GM06990 (cell line): ENCODE data around the gene GUCA2A.

Source experiments
- DNase-seq: peaks from one replicate; pipeline ENCODE4 v3.0.0-alpha.2; 2011; ENCODE audit not compliant: insufficient read length; ENCODE audit errors: extremely low read depth
- H3K27me3 ChIP-seq: replicated peaks from 2 replicates; pipeline ENCODE4 v1.6.0; 2011; ENCODE audit warnings: low read length; ENCODE audit not compliant: control insufficient read depth, insufficient read depth
- H3K36me3 ChIP-seq: 2 replicates; pipeline ENCODE4 v1.5.1; 2011; ENCODE audit warnings: low read length; ENCODE audit not compliant: control insufficient read depth, insufficient read depth
- H3K4me3 ChIP-seq: replicated peaks from 2 replicates; pipeline ENCODE4 v1.5.1; 2011; ENCODE audit warnings: low read depth, mild to moderate bottlenecking, control low read depth, low read length
- TF ChIP-seq, protein P1 (sequence below): IDR thresholded peaks from 2 replicates; pipeline ENCODE4 v1.5.1; 2011; ENCODE audit warnings: low read length, control low read depth, mild to moderate bottlenecking, inconsistent platforms; ENCODE audit not compliant: insufficient read depth, poor library complexity, severe bottlenecking

The GUCA2A gene

DNA sequence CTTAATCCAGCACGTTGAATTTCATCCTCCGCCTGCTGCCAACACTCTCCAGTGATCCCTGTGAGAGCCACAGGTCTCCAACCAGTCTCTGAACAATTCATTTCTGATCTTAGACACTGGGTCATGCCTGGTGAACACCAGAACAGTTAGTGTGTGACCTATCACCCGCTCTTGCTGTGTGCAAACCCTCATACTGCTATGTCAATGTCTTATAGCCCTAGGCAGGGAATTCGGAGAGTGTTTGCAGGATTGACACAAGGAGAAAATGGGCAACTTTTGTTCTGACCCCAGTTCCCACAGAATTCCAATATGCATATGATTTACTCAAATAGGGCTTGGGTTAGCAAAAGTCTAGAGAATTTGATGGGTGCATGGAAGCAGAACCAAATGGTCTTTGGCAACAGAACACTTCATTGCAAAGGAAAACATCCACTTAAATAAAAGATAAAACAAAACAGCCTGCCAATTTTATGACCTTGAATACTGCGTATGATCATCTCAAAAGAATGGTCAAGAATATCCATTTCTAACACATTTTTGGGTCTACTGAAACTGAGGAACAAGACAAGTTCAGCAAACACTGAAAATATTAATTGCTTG, 34.4 kb downstream of the GUCA2A start:
- Histone ChIP-seq H3K36me3 (no peaks in the 10 kb centered on the region), H3K27me3 (no peaks in the 10 kb centered on the region; the same call in 1 of the 2 replicates), H3K4me3 (no peak overlapping the region)
- TF ChIP-seq, protein P1, sequence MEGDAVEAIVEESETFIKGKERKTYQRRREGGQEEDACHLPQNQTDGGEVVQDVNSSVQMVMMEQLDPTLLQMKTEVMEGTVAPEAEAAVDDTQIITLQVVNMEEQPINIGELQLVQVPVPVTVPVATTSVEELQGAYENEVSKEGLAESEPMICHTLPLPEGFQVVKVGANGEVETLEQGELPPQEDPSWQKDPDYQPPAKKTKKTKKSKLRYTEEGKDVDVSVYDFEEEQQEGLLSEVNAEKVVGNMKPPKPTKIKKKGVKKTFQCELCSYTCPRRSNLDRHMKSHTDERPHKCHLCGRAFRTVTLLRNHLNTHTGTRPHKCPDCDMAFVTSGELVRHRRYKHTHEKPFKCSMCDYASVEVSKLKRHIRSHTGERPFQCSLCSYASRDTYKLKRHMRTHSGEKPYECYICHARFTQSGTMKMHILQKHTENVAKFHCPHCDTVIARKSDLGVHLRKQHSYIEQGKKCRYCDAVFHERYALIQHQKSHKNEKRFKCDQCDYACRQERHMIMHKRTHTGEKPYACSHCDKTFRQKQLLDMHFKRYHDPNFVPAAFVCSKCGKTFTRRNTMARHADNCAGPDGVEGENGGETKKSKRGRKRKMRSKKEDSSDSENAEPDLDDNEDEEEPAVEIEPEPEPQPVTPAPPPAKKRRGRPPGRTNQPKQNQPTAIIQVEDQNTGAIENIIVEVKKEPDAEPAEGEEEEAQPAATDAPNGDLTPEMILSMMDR = no peak
- no peak for DNase-seq

DNA sequence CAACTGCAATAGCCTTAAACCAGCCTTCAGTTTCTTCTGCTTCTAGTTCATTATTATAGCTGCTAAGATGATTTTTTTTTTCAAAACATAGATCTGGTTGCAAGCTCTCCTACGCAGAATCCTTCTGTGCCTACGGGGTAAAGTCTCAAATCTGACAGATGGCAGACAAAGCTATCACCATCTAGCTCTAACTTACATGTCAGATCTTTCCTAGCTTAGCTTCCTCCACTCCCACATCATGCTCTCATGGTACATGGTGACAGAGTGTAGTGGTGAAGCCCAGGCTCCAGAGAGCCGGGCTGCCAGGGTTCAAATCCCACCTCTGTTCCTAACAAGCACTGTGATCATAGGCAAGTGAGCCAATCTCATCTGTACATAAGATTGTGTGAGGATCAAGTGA, 35.6 kb downstream of the GUCA2A start:
- TF ChIP-seq, protein P1 = no peak
- Histone ChIP-seq H3K36me3 (no peaks in the 10 kb centered on the region), H3K27me3 (no peaks in the 10 kb centered on the region; the same call in 1 of the 2 replicates), H3K4me3 (no peak overlapping the region)
- DNase-seq = no peak

DNA sequence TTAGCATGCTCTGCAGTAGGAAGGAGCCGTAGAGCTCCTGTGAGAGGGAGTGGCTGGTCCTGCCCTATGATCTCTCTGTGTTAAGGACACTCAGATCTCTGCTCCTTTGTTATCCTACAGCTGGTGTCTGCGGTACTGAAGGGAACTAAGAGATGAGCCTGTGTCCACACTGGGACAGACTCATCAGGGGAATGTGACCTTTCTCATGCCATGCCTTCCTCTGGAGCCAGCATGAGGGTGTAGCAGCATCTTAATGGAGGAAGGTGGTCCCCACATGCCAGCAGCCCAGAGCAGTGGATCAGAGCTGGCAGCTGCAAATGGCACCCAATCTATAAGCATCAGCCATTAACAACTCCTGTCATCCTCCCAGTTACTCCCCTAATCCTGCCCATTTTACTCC, 36.0 kb downstream of the GUCA2A start:
- Histone ChIP-seq H3K36me3 (no peaks in the 10 kb centered on the region), H3K27me3 (no peaks in the 10 kb centered on the region; the same call in 1 of the 2 replicates), H3K4me3 (no peak overlapping the region)
- no peak for DNase-seq
- TF ChIP-seq, protein P1 = no peak

DNA sequence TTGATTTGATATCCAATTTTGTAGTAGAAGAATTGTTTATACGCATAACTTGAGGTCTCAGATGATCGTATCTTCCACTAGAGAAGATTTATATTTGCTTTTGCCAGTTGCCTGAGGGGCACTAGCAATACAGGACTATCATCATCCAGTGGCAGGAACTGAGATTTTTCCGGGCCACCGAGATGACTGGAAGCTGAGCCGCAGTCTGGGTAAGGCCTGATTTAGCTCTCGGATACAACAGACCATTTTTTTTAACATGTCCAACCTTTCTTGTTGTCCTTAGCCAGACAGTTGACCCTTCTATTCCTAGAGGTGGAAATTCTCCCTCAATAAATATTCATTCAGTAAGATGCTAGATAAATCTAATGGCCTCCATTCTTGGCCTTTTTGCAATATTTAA, 36.8 kb downstream of the GUCA2A start:
- Histone ChIP-seq H3K36me3 (no peaks in the 10 kb centered on the region), H3K4me3 (no peak overlapping the region), H3K27me3 (no peaks in the 10 kb centered on the region; the same call in 1 of the 2 replicates)
- TF ChIP-seq, protein P1 = no peak
- no peak for DNase-seq

DNA sequence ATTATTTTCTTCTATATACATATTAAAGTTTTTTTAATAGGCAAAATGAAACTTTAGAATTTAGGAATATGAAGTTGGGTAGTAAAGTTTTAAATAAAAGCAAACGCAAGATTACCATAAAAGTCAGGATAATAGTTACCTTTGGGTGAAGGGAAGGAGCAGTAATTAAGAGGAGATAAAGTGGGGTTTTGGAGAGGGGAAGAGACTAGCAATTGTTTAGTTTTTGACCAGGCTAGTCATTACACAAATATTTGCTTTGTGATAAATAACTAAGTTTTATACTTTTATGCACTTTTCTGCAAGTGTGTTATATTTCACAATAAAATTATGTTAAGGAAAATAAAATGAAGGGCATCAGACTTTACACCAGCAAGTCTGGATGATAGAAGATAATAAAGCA, 39.0 kb downstream of the GUCA2A start:
- DNase-seq = no peak
- Histone ChIP-seq H3K4me3 (no peak overlapping the region), H3K36me3 (no peaks in the 10 kb centered on the region), H3K27me3 (no peaks in the 10 kb centered on the region; the same call in 1 of the 2 replicates)
- TF ChIP-seq, protein P1 = no peak

DNA sequence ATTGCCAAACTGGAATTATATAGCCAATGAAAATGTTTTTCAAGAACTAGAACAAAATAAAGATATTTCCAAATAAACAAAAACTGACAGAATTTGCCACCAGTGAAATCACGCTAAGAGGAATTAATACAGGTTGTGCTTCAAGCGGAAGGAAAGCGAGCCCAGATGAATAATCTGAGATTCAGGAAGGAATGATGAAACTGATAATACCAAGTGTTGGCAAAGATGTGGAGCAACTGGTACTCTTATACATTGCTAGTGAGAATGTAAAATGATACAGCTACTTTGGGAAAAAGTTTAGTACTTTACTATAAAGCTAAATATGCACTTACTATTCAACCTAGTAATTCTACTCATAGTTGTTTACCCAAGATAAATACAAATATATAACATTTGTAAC, 42.1 kb downstream of the GUCA2A start:
- DNase-seq = no peak
- no peaks in the 10 kb centered on the region; the same call in 1 of the 2 replicates for H3K27me3 ChIP-seq
- no peaks in the 10 kb centered on the region for H3K36me3 ChIP-seq
- TF ChIP-seq, protein P1 = no peak
- H3K4me3 ChIP-seq = no peak overlapping the region
